BLaER1 (cell line): ENCODE data around the gene PSD4.
A peak's percentile ranks its signal among the peaks of the same experiment; 100 is the strongest.

Source experiments
- H3K27ac ChIP-seq: shearing (Covaris generic); formaldehyde crosslinking; 2 replicates; pipeline ENCODE4 v1.8.1; 2022
- H3K27me3 ChIP-seq: shearing (Covaris generic); formaldehyde crosslinking; 2 replicates; pipeline ENCODE4 v1.8.1; 2022
- H3K36me3 ChIP-seq: shearing (Covaris generic); formaldehyde crosslinking; 2 replicates; pipeline ENCODE4 v1.8.1; 2022
- H3K4me1 ChIP-seq: shearing (Covaris generic); formaldehyde crosslinking; 2 replicates; pipeline ENCODE4 v1.8.1; 2022
- H3K4me2 ChIP-seq: shearing (Covaris generic); formaldehyde crosslinking; 2 replicates; pipeline ENCODE4 v1.8.1; 2022
- H3K4me3 ChIP-seq: shearing (Covaris generic); formaldehyde crosslinking; 2 replicates; pipeline ENCODE4 v1.8.1; 2022
- H3K9ac ChIP-seq: shearing (Covaris generic); formaldehyde crosslinking; 2 replicates; pipeline ENCODE4 v1.8.1; 2022
- H3K9me3 ChIP-seq: shearing (Covaris generic); formaldehyde crosslinking; 2 replicates; pipeline ENCODE4 v1.8.1; 2022
- H4K20me1 ChIP-seq: shearing (Covaris generic); formaldehyde crosslinking; 2 replicates; pipeline ENCODE4 v1.8.1; 2022
- Cebpa-rat ChIP-seq: shearing (Covaris generic); IDR thresholded peaks from 2 replicates; pipeline ENCODE4 v1.8.1; 2022

Gene PSD4

DNA sequence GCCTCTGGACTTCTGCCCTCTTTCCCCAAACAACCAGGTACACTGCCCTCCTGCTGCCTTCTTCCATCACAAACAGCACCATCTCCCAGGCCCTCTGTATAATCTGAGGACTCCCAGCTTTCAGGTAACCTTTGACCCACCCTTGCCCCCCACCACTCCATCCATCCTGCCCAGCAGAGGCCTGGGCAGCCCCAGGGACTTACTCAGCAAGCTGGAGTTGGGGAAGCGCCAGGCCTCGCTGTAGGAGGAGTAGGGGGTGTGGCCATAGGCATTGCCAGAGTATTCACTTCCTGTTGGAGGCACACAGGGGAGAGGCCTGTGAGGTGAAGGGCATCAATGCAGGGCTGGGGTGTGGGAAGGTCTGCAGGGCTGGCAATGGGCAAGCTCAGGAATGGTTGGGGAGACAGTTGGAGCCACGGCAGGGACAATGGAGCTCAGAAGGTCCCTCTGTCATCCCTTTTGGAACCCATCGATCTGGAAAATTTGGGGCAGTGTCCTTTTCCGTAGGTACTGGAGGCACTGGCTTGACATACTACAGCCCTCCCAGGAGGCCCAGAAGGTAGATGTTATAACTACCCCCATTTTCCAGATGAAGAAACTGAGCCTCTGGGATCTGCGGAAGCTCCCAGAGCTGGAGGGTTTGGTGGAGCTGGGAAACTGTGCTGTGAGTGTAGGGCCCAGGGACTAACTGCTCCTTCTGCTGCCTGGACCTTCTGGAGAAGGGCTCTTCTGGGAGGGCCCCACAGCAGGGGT, 46.3 kb downstream of the PSD4 start:
- TF ChIP-seq Cebpa-rat, result no peak
- H3K27ac ChIP-seq, result no peak overlapping the region
- no peaks in the 10 kb centered on the region for H3K9me3 ChIP-seq
- peak overlapping the region; percentile 97 for H3K4me2 ChIP-seq
- H4K20me1 ChIP-seq, result peaks cover 18% of the 10 kb centered on the region
- H3K4me1 ChIP-seq, result peaks cover 50% of the 10 kb centered on the region
- no peak overlapping the region for H3K4me3 ChIP-seq
- no peak overlapping the region for H3K9ac ChIP-seq
- H3K36me3 ChIP-seq, result no peaks in the 10 kb centered on the region
- no peaks in the 10 kb centered on the region; the same call in 1 of the 2 replicates for H3K27me3 ChIP-seq

DNA sequence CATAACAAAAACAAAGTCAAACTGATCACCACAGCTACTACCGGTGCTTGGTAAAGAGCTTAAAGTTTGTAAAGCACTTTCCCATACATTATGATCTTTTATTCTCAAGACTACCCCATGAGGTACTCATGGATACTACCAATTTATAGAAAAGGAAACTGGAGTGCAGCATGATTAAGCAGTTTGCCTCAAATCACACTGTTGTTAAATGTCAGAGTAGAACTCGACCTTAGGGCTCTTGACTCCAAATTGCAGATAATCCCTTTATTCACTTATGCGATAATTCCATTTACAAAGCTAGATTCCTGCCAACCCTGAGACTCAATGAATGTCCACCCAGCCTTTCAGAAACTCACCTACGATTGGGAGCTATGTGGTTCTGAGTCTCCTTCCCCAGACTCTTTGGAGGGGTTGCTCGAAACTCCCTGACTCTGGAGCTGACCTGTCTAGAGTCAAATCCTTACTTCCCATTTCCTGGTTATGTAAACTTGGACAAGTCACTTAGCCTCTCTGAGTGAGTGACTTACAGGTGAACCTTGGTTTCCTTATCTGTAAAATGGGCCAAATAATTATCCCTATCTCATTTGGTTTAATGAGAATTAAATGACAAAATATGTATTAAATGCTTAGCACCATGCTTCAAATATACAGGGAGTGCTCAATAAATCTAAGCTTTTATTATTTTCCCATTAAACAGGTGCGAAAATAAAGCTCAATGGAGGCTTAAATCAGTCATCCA, 47.4 kb downstream of the PSD4 start:
- Histone ChIP-seq H3K27me3 (no peaks in the 10 kb centered on the region; the same call in 1 of the 2 replicates), H3K4me2 (no peak overlapping the region), H3K4me1 (peaks cover 48% of the 10 kb centered on the region), H3K9ac (no peak overlapping the region), H3K36me3 (no peaks in the 10 kb centered on the region), H4K20me1 (peaks cover 18% of the 10 kb centered on the region), H3K9me3 (no peaks in the 10 kb centered on the region), H3K27ac (no peak overlapping the region), H3K4me3 (no peak overlapping the region)
- TF ChIP-seq Cebpa-rat, result no peak

DNA sequence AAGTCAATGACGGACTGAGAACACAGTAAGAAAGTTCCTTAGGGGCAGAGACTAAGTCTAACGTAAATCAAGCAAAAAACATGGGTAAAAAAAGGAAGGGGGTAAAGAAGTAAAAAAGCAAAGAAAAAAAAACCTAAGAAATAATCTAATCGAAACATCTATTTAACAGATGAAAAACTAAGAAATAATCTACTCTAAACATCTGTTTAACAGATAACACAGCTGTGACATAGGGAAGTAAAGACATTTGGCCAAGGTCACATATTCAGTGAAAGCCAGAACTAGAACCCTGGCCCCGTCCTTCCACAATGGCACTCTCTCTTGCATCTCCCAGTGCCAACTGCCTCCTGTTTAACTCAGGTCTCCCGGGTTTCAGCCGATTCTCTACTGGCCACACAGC, 48.1 kb downstream of the PSD4 start:
- Histone ChIP-seq H3K4me1 (peaks cover 45% of the 10 kb centered on the region), H3K27me3 (no peaks in the 10 kb centered on the region), H4K20me1 (peaks cover 16% of the 10 kb centered on the region), H3K4me3 (no peak overlapping the region), H3K9me3 (no peaks in the 10 kb centered on the region), H3K4me2 (no peak overlapping the region), H3K27ac (no peak overlapping the region), H3K36me3 (no peaks in the 10 kb centered on the region), H3K9ac (no peak overlapping the region)
- no peak for TF ChIP-seq Cebpa-rat

DNA sequence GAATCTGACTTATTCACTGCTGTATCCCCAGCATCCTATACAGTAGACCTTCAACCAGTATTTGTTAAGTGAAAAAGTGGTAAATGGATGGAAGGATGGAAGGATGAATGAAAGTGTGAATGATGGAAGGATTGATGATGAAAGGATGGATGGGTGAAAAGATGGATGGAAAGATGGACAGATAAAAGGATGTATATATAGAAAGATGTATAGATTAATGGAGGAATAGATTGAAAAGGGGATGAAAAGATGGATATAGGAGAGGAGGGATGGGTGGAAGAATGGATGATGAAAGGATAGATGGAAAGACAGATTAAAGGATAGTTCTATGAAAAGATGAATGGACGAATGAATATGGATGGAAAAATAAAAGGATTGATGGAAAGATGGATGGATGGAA, 50.0 kb downstream of the PSD4 start:
- H3K9ac ChIP-seq, result no peak overlapping the region
- H4K20me1 ChIP-seq, result no peaks in the 10 kb centered on the region
- H3K27ac ChIP-seq, result no peak overlapping the region
- no peaks in the 10 kb centered on the region for H3K36me3 ChIP-seq
- TF ChIP-seq Cebpa-rat, result no peak
- H3K9me3 ChIP-seq, result no peaks in the 10 kb centered on the region
- H3K4me3 ChIP-seq, result no peak overlapping the region
- H3K27me3 ChIP-seq, result no peaks in the 10 kb centered on the region
- H3K4me1 ChIP-seq, result peaks cover 40% of the 10 kb centered on the region
- no peak overlapping the region for H3K4me2 ChIP-seq

DNA sequence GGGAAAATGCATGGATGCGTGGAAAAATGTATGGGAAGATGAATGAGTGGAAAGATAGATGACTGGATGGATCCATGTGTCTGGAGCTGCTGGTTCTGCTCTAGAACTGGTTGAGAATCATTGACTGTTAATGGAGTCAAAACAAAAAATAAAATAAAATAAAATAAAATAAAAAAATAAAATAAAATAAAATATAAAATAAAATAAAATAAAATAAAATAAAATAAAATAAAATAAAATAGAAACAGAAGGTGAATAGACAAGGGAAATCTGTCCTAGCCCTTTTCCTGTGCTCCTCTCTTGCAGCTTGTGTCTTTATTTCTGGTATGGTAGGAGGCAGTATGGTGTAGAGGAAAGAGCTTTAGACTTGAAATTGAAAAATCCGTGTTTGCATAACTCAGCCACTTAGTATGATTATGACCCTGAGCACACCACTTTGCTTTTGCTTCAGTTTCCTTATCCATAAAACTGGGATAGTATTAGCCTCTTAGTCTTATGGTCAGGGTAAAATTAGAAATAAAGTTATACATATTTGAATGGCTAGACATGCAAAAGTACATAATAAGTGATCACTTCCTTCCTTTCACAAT, 51.0 kb downstream of the PSD4 start:
- Histone ChIP-seq H3K9ac (no peak overlapping the region), H3K4me3 (no peak overlapping the region), H3K36me3 (no peaks in the 10 kb centered on the region), H3K4me1 (peaks cover 31% of the 10 kb centered on the region), H3K9me3 (no peaks in the 10 kb centered on the region), H4K20me1 (no peaks in the 10 kb centered on the region), H3K4me2 (no peak overlapping the region), H3K27ac (no peak overlapping the region), H3K27me3 (no peaks in the 10 kb centered on the region)
- no peak for TF ChIP-seq Cebpa-rat

DNA sequence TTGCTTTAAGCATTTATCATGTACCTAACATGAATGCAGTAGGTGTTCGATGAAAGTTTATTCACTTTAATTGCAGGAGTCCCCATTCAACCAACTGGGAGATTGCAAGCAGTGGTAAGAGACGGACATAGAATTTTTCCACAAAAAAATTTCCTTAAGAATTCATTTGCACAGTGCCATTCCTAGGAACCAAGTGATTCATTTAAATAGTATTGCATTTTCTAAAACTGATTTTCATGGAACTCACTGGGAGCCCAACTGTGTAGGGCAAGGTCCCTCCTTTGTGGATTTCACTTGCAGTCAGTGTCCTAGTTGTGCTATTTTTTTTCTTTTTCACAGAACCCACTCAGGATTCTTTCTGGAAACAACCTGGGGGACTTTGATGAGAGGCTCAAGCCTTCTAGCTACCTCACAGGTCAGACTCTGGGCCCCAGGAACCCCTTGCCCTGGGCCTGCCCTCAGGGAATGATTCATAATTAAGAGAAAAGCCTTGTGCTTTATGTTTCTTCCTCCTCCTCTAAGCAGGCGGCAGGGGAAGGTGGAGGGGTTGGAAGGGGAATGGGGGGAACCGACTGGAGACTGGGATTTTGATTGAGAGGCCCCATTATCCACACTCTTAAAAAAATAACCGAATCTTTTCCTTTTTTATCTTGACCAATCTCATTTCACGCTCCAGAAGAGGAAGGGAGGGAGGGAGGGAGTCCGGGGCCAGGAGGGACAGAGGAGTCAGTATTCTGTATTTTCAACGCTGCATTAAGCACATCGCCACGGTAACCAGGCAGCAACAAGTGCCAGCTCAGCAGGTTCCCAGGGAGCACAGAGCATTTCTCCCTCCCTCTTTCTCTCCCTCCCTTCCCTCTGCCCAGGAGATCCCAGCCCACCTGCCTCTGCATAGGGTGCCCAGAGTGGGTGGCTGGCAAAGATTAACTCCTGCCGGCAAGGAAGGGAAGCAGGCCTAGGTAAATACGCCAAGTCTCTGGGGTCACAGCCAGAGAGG, 51.8 kb downstream of the PSD4 start:
- no peaks in the 10 kb centered on the region for H3K36me3 ChIP-seq
- H4K20me1 ChIP-seq, result no peaks in the 10 kb centered on the region
- TF ChIP-seq Cebpa-rat, result no peak
- H3K27me3 ChIP-seq, result no peaks in the 10 kb centered on the region
- H3K9me3 ChIP-seq, result no peaks in the 10 kb centered on the region
- H3K4me1 ChIP-seq, result peaks cover 27% of the 10 kb centered on the region
- H3K4me2 ChIP-seq, result peak overlapping the region; percentile 33
- H3K4me3 ChIP-seq, result no peak overlapping the region
- no peak overlapping the region for H3K9ac ChIP-seq
- no peak overlapping the region for H3K27ac ChIP-seq

DNA sequence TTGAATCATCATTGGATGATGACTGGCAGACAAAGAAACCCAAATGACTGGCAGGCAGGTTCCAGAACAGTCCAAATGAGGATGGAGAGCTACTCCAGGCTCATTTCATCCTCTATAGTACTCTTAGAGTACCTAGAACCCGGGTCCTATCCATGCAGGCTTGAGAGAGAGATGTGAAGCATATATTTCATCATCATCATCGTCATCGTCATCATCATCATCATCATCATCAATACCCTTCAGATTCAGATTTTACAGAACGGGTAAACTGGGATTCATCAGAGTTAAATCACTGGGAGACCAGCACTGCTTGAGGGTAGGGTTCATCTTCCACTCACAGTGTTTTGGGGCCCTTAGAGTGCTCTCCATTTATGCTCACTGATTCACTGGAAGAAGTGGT, 52.7 kb downstream of the PSD4 start:
- Histone ChIP-seq H3K4me3 (no peak overlapping the region), H3K4me2 (peak overlapping the region; percentile 33; the same call in 1 of the 2 replicates), H3K9me3 (no peaks in the 10 kb centered on the region), H3K9ac (no peak overlapping the region), H3K36me3 (no peaks in the 10 kb centered on the region), H3K27me3 (no peaks in the 10 kb centered on the region), H3K27ac (no peak overlapping the region), H4K20me1 (no peaks in the 10 kb centered on the region), H3K4me1 (peaks cover 31% of the 10 kb centered on the region)
- no peak for TF ChIP-seq Cebpa-rat

DNA sequence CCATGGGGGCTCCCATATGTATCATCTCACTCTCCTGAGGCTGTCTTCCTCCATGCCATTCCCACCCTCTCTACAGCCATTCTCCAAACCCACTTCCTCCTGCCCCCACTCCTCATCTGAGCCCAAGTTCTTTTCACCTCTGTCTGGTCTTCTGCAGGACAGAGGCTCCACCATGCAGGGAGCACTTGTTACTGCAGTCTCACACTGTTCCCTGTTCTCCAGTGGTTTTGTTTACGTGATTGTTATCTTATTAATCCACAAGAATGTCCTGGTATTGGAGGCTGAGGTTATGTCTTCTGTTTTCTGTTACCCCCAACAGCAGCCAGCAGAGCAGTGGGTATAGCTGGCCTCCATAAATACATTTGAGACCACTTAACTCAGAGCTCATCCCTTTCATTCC, 53.5 kb downstream of the PSD4 start:
- no peak for TF ChIP-seq Cebpa-rat
- peak overlapping the region; percentile 57 for H3K4me2 ChIP-seq
- no peak overlapping the region for H3K4me3 ChIP-seq
- no peaks in the 10 kb centered on the region for H4K20me1 ChIP-seq
- no peaks in the 10 kb centered on the region for H3K9me3 ChIP-seq
- H3K36me3 ChIP-seq, result no peaks in the 10 kb centered on the region
- H3K27ac ChIP-seq, result no peak overlapping the region
- H3K27me3 ChIP-seq, result no peaks in the 10 kb centered on the region
- H3K4me1 ChIP-seq, result peaks cover 31% of the 10 kb centered on the region
- H3K9ac ChIP-seq, result no peak overlapping the region

DNA sequence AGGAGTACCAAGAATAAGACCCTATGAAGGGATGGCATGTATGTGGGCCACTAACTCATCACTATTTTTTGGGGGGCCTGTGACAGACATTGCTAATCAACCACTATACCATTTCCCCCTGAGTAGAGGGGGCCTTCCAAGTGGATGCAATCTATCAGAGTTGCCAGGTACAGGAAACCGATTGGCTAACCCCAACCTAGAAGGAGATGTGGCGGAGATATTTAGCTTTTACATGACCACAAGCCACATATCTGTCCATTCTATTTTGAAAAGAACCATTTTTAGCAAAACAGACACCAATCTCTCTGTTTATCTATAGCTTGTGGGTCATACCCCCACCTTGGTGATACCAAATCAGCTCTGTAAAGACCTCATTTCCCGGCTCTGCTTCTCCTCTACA, 53.9 kb downstream of the PSD4 start:
- Histone ChIP-seq H3K4me1 (peaks cover 31% of the 10 kb centered on the region), H3K27ac (no peak overlapping the region), H3K4me2 (peak overlapping the region; percentile 57), H3K9me3 (no peaks in the 10 kb centered on the region), H3K27me3 (no peaks in the 10 kb centered on the region), H3K9ac (no peak overlapping the region), H3K4me3 (no peak overlapping the region), H3K36me3 (no peaks in the 10 kb centered on the region), H4K20me1 (no peaks in the 10 kb centered on the region)
- no peak for TF ChIP-seq Cebpa-rat
